NT2/D1 (cell line): ENCODE data around the gene MRPS5.

ENCODE experiments used
- SUZ12 ChIP-seq: IDR thresholded peaks from 2 replicates; pipeline ENCODE4 v1.6.1; 2011; ENCODE audit not compliant: insufficient read length, insufficient read depth; ENCODE audit errors: extremely low read depth
- YY1 ChIP-seq: IDR thresholded peaks from 2 replicates; pipeline ENCODE4 v1.6.1; 2011; ENCODE audit not compliant: insufficient read length, insufficient read depth
- ZNF274 ChIP-seq: IDR thresholded peaks from 2 replicates; pipeline ENCODE4 v1.6.1; 2011; ENCODE audit warnings: mild to moderate bottlenecking, low read depth, low read length

GRCh38 chr2:95052307-95052706, 69.3 kb downstream of the MRPS5 start:
- no peak for TF ChIP-seq ZNF274
- no peak for TF ChIP-seq SUZ12
- TF ChIP-seq YY1 = no peak
